PC-3 (cell line): Measurements from ENCODE around the gene PIGL.

ENCODE experiments used
- CTCF ChIP-seq: fragments of 300-600 bp; sonication (generic); conservative IDR thresholded peaks from 2 replicates; pipeline ENCODE4 v1.5.1; 2017; ENCODE audit warnings: antibody characterized with exemption, low read depth, mild to moderate bottlenecking, low read length
- EZH2 ChIP-seq: fragments of 300-600 bp; sonication (generic); IDR thresholded peaks from one replicate; pipeline ENCODE4 v1.6.1; 2017; ENCODE audit warnings: antibody characterized with exemption, mild to moderate bottlenecking, low read length; ENCODE audit not compliant: unreplicated experiment
- EZH2phosphoT487 ChIP-seq: fragments of 300-600 bp; sonication (generic); IDR thresholded peaks from 2 replicates; pipeline ENCODE4 v1.6.1; 2018; ENCODE audit warnings: mild to moderate bottlenecking, antibody characterized with exemption, low read length, borderline replicate concordance

DNA sequence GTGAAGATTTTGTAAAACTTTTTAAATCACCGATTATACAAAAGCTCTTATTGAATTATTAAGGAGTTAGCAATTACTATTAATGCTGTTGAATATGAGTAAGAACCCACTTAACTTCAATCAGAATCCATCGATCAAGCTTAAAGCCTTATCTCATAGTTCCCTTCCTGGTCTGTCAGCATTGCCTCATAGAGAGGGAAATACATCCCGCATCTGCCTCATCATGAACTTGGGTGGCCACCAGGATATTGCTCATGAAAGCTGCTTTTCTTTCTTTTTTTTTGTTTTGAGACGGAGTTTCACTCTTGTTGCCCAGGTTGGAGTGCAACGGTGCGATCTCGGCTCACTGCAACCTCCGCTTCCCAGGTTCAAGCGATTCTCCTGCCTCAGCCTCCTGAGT, 66.7 kb downstream of the PIGL start:
- TF ChIP-seq CTCF (no peak), EZH2phosphoT487 (no peak), EZH2 (no peak)
